Kidney glomerular epithelial cell (primary cell): ENCODE results near the gene YEATS2.
"Not testable (repeated sequence)": the region's sequence is repeated elsewhere in the genome, so short reads cannot be mapped to it uniquely, and the experiment has no call there.

Source experiments
- DNase-seq: peaks from one replicate; lab custom pipeline; 2025; lab: John Stamatoyannopoulos, UW

YEATS2 gene

DNA sequence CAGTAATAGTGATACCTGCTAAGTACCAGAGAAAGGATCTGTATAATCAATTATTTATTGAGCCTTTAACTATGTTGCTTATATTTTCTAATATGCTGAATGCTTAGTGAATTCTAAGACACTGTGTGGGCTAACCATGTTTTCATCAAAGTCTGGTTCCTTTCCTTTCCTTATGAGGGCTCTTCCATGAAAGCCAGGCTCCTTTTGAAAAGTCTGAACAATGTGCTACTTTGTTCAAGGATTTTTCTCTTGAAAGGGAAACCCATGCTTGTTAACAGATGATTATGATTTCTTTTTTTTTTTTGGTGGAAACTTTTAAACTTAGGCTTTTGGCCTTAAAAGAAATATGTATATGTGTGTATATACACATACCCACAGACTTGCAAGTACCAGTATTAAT is 17.0 kb downstream of the YEATS2 start:
- no peak for DNase-seq

DNA sequence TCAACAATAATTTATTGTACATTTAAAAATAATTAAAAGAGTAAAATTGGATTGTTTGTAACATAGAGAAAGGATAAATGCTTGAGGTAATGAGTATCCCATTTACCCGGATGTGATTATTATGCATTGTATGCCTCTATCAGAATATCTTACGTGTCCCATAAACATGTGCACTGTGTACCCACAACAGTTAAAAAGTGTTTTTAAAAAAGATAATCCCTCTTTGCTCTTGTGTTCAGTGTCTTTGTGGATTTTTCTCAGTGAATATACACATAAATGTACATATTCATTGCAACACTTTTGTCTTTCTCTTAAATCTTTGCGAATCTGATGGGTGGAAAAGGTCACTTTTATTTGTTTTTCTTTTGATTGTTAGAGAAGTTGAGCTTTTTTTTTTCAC is 20.4 kb downstream of the YEATS2 start:
- DNase-seq, result no peak

DNA sequence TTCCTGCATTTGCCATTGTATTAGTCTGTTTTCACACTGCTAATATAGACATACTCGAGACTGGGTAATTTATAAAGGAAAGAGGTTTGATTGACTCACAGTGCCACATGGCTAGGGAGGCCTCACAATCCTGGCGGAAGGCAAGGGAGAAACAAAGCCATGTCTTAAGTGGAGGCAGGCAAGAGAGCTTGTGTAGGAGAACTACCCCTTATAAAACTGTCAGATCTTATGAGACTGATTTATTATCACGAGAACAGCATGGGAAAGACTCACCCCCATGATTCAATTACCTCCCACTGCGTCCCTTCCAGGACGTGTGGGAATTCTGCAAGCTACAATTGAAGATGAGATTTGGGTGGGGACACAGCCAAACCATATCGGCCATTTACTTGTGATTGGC is 27.8 kb downstream of the YEATS2 start:
- DNase-seq, result no peak

DNA sequence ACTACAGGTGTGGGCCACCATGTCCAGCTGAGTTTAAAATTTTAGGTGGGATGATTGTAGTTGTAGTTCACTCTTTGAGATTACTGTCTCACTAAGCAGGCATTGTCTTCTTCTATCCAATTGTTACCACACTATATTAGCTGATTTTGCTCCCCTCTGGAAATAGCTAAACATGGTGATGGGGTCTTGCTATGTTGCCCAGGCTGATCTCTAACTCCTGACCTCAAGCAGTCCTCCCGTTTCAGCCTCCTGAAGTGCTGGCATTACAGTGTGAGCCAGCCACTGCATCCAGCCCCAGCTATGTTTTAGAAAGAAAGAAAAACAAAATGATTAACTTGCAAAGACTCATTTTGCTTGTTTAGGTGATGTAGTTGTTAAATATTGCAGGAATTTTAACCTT is 30.6 kb downstream of the YEATS2 start:
- no peak for DNase-seq

DNA sequence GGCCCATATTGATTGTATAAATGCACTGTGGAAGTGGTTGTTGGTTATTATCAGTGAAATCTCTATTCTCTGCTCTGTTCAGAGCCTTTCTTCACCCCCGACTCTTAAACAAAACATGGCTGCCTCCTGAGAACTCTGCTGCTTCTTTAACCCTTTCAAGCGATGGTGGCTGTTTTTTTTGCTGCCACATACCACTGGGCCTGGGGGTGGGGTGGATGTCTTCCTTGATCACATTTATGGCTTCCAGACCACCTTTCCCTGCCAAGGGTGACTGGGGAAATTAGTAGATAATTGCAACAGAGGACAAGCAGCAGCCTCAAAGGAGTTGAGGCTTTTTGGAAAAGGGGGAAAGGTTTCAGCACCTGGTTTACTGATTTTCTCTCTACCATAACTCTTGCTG is 32.8 kb downstream of the YEATS2 start:
- no peak for DNase-seq

DNA sequence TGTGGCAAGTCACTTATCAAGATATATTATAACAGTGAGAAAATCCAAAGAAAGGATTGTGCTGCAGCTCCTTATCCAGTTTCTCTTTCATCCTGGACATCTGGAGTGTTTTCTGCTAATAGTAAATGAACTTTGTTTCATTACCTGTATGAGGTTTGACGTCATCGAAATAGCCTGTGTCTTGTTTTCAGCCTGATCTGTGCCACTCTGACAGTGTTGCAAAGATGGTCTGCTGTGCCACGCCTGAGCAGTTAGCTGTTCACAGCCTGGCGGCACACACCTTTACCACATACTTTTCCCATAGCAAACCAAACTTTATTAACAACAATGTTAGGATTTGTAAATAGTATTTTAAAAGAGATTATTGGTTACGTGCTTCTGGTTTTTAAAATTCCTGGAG is 34.0 kb downstream of the YEATS2 start:
- no peak for DNase-seq

DNA sequence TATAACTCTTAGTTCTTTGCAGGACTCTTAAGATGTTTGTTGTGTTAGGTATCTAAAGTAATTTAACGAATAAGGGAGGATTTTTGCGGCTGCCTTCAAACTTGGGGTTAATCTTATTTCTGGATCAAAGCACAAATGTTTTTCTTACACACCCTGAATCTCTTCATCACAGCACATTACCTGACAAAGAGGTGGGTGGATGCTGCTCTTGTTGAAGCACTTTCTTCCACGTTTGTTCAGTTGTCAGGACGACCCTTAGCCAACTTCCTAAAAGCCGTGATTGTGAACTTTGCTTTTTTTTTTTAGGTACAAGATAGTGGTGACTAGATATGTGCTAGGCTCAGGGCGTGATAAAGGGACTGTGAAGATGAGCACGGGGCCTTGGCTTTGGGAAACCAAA is 36.0 kb downstream of the YEATS2 start:
- DNase-seq, result no peak

DNA sequence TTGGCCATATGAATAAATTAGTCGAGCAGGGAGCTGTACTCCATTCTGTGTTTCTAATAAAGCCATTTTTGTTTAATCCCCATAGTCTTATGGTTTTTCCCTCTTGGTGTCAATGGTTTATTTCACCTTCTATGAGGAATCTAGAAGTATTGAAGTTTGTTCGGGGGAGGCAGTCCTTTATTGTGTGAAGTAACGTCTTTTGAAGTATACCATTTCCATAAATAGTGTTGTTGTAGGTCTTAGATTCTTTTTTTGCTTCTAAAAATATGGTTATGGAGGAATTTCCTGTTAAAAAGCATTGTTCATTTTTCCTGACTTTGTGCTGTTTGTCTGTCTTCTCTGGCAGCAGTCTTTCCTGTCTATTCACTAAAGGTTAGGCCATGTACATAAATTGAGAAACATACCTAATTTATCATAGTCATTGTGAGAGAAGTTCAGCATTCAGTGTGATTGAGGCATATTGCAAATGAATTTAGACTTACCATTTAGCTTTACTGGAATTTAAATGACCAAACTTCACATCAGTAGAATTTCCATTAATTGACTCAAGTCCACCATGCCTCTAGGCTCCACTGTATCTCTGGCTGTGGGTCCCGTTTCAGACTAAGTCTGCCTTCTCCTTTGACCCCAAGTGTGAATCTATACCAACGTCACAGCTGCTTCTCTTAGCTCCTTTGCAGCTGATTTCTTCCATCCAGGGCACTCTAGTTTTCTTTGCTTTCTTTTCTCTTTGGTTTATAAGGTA is 37.3 kb downstream of the YEATS2 start:
- DNase-seq, result no peak

DNA sequence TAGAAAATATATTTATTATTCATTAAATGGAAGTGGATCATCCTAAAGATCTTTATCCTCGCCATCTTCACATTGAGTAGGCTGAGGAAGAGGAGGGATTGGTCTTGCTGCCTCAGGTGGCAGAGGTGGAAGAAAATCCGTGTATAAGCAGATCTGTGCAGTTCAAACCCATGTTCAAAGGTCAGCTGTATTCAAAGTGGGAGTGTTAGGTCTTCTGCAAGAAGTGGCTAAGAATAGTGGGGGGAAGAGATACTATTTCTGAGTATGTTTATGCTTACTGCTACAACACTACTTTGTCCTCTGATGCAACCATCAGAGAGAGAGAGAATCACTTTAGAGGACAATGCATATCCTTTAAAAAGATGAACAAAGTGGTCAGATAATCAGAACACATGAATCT is 39.5 kb downstream of the YEATS2 start:
- DNase-seq, result no peak

DNA sequence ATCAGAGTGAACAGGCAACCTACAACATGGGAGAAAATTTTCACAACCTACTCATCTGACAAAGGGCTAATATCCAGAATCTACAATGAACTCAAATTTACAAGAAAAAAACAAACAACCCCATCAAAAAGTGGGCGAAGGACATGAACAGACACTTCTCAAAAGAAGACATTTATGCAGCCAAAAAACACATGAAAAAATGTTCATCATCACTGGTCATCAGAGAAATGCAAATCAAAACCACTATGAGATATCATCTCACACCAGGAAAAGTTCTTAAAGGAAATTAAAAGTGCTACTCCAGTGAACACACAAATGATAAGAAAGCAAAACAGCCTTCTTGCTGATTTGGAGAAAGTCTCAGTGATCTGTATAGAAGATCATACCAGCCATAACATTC is 42.6 kb downstream of the YEATS2 start:
- not testable (repeated sequence) for DNase-seq

DNA sequence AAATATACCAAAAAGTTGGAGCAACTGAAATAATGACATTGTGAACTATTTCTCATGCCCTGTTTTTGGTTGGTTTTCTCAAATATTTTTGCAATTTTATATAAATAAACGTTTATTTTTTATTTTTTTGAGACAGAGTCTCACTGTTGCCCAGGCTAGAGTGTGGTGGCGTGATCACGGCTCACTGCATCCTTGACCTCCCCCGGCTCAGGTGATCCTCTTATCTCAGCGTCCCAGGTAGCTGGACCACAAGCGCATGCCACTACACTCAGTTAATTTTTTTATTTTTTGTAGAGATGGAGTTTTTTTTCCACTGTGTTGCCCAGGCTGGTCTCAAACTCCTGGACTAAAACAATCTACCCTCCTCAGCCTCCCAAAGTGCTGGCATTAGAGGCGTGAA is 45.6 kb downstream of the YEATS2 start:
- DNase-seq, result no peak

DNA sequence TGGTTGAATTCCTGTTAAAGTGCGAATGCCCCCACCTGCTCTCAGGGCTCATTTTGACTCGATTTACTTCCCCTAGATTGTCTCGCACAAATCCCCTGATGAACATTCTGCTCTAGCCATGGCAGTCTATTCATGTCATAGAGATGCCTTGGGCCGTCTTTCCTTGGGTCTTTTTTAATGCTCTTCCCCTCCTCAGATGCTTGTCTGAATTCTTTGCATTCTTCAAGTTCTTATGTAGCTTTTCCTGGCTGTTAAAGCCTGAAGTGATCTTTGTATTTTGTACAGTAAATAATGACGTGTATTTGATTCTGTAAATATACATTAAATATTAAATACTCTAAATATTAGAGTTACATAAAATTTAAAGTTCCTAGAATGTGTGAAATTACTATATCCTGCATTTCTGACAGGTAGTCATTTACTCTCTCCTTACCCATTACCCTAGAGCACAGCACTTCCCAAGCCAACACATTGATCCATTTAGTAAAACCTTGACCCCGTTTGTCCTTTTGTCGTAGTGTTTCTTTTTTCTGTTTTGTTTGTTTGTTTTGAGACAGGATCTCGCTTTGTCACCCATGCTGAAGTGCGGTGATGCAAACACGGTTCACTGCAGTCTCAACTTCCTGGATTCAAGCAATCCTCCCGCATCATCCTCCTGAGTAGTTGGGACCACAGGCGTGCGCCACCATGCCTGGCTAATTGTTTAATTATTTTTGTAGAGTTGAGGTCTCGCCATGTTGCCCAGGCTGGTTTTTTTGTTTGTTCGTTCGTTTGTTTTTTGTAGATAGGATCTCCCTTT is 47.9 kb downstream of the YEATS2 start:
- peak; percentile 28 for DNase-seq

DNA sequence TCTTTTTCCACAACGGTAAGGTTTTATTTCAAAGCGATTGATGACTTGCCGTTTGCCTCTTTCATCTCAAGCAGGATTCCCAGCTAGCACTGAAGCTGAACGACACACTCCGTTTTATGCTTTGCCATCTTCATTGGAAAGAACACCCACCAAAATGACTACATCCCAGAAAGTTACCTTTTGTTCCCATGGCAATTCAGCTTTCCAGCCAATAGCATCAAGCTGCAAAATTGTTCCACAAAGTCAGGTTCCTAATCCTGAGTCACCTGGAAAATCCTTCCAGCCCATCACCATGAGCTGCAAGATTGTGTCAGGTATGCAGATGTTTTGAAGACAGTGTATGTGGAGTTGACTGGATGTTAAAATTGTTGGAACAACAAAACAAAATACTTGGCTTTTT is 56.5 kb downstream of the YEATS2 start:
- no peak for DNase-seq

DNA sequence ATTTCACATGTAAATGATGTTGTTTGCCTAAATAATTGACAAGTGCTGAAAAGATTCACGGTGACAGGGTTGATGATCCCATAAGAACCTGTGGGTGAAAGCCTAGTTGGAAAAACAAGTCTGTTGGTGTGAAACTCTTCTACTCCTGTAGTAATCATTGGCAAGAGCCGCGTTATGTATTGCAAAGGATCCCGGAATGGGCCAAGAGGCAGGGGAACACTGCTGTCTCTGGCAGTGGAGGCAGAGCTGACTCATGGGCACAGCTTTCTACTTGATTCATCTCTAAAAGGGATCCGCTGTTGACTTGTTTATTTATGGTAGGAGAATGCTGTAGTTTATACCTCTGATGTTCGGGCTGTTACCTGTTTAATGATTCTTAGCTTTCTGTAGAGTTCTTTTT is 64.7 kb downstream of the YEATS2 start:
- no peak for DNase-seq

DNA sequence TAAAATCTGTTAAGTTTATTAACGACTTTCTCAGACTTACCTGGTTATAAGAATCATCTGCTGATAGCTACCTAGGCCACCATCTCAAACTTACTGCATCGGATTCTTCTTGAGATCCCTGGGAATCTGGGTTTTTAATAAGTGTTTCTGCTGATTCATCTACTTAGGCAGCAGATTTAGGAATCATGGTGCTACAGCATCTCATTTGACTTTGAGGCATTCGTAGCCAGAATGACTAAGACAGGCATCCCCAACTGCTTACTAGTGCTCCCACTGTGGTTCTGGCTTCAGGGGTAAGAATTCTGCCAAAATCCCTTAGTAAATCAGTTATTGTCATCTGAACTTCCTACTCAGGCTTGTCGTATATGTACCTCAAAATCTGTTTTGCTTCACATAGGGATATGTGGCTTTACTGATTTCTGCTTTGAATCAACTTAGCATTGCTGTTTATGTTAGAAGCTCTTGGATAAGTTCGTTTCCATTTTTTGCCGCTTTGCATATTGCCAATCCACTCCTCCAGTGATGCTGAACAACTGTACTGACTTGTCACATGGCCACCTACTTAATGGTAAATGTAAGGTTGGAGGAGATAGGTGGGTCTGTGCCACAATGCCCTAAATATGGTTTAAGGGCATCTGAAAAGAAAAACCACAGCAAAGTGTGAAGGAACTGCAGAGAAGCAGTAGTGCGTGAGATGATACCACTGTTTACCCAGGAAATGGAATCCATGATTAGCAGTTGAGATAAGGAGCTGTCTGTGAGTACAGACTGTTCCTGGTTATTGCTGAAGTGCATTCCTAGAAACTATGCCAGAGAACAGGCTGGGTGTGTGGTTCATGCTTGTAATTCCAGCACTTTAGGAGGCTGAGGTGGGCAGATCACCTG is 67.5 kb downstream of the YEATS2 start:
- peak; percentile 35 for DNase-seq

DNA sequence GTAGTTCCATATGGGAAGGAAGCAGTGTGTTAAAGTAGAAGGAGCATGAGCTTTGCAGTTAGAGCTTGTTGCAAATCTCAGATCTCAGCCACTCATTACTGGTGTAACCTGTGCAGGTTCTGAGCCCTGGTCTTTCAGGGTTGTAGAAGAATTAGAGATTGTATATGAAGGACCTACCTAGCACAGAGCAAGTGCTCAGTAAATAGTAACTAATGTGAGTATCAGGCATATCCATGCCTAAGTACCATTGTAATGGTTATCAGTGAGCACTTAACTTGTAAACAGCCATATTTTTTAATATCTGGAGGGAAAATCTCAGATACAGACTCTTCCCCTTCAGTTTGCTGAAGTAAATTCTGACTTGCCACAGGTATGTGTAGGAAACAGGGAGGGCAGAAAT is 68.5 kb downstream of the YEATS2 start:
- no peak for DNase-seq

DNA sequence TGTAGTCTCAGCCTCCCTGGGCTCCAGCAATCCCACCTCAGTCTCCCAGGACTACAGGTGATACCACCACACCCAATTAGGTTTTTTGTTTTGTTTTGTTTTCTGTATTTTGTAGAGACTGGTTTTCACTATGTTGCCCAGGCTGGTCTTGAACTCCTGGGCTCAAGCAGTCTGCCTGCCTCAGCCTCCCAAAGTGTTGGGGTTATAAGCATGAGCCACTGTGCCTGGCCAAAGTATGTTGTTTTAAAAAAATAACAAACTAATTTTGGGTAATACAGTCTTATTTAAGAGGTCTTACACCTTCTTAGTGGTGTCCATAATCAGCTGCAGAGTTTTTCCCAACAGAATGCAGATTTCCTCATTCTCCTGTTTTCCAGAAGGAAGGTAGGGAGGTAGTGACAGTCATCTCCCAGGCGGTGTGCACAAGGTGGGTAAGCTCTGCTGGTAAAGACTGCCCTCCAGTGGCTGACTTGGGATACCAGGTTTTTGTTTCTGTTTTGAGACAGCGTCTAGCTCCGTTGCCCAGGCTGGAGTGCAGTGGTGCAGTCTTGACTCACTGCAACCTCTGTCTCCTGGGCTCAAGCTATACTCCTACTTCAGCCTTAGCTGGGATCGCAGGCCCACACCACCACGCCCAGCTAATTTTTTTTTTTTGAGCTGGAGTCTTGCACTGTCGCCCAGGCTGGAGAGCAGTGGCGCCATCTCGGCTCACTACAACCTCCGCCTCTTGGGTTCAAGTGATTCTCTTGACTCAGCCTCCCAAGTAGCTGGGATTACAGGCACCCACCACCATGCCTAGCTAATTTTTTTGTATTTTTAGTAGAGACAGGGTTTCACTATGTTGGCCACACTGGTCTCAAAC is 69.4 kb downstream of the YEATS2 start:
- peak; percentile 76 for DNase-seq

DNA sequence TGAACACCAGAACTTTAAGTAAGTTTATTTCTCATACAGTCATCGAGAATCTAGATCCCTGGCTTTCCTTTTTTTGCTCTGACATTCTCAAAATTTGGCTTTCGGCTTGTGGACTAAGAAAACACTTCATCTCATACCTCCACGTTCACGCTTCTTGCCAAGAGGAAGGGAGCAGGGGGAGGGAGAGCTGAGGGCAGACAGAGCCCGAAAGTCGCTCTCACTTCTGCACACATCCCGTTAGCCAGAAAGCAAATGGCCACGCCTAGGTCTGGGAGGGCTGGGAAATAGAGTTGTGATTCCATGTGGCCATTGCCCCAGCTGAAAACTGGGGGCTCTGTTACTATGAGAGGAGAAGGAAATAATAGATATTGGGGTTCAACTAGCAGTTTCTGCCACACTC is 70.5 kb downstream of the YEATS2 start:
- no peak for DNase-seq

DNA sequence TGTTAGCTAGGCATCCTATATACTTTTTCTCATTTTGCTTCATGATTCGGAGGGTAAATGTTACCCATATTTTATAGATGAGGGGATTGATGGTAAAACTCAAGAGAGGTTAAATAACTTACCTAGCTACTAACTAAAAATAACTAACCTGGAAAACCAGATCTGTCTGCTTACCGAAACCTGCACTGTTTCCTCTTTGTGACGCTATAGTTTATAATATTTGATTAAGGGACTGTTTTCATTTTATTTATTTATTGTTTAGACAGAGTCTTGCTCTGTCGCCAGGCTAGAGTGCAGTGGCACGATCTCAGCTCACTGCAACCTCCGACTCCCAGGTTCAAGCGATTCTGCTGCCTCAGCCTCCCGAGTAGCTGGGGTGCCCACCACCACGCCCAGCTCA is 71.9 kb downstream of the YEATS2 start:
- no peak for DNase-seq

DNA sequence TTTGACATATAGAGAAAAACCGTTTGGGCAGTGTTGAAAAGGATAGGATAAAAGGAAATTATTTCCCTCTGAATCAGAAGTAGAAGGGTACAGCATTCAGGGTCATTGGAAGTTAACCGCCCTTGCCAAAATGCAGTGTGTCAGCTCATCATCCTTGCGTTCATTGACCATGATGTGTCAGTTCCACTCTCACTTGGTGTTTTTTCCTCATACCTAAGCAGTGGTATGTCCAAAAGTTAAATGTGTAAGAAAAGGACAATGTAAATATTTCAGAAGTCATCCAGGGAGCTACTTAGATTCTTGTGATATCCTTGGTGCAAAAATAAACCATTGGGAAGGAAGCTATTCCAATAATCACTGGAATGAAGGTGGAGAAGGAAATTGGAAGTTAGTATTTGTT is 77.0 kb downstream of the YEATS2 start:
- no peak for DNase-seq

DNA sequence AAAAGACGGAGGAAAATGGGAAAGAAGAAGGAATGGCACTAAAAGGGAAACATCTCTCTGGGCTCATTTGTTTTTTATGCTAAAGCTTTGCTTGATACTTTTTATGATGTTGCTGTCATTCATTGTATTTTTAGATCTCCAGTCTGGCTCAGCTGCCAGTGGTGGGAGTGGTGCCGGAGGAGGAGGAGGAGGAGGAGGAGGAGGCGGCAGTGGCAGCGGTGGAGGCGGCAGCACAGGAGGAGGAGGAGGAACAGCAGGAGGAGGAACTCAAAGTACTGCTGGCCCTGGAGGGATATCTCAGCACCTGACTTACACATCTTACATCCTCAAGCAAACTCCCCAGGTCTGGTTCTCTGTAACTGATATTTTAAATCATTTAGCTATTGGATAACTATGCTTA is 78.2 kb downstream of the YEATS2 start:
- no peak for DNase-seq

DNA sequence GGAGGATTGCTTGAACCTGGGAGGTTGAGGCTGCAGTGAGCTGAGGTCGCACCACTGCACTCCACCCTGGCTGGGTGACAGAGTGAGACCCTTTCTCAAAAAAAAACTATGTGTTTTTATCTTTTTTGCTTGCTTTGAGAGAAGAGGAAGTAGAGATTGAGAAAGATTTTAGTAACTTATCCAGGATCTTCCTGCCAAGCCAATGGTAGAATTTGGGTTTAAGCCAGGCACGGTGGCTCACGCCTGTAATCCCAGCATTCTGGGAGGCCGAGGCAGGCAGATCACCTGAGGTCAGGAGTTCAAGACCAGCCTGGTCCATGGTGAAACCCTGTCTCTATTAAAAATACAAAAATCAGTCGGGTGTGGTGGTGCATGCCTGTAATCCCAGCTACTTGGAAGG is 78.9 kb downstream of the YEATS2 start:
- DNase-seq, result not testable (repeated sequence)
